ENCODE measurements around the gene VAV1.

Gene VAV1

DNA sequence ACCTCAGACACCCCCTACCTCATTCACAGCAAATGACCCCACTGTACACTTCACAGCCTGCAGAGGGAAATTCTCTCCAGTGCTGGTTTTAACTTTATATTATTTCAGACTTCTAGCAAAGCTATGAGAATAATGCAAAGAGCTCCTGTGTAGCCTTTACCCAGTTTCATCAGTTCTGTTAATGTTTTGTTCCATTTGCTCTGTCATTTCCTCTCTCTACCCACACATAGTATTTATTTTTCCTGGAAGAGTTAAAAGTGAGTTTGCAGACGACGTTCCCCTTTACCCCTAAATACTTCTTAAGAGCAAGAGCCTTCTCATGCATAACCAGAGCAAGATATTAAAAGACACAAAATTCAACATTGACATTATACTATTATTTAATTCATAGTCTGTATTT is 65.0 kb downstream of the VAV1 start (continued):
- TF ChIP-seq, protein P1, sequence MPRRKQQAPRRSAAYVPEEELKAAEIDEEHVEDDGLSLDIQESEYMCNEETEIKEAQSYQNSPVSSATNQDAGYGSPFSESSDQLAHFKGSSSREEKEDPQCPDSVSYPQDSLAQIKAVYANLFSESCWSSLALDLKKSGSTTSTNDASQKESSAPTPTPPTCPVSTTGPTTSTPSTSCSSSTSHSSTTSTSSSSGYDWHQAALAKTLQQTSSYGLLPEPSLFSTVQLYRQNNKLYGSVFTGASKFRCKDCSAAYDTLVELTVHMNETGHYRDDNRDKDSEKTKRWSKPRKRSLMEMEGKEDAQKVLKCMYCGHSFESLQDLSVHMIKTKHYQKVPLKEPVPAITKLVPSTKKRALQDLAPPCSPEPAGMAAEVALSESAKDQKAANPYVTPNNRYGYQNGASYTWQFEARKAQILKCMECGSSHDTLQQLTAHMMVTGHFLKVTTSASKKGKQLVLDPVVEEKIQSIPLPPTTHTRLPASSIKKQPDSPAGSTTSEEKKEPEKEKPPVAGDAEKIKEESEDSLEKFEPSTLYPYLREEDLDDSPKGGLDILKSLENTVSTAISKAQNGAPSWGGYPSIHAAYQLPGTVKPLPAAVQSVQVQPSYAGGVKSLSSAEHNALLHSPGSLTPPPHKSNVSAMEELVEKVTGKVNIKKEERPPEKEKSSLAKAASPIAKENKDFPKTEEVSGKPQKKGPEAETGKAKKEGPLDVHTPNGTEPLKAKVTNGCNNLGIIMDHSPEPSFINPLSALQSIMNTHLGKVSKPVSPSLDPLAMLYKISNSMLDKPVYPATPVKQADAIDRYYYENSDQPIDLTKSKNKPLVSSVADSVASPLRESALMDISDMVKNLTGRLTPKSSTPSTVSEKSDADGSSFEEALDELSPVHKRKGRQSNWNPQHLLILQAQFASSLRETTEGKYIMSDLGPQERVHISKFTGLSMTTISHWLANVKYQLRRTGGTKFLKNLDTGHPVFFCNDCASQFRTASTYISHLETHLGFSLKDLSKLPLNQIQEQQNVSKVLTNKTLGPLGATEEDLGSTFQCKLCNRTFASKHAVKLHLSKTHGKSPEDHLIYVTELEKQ (tag by site-specific recombination; IDR thresholded peaks at IDR 0.05; ENCODE audit: borderline replicate concordance) = no peak
- TF ChIP-seq ZNF560 (tag by site-specific recombination; IDR thresholded peaks at IDR 0.05; ENCODE audit: borderline replicate concordance) (no peak), ZNF610 (tag by site-specific recombination; IDR thresholded peaks at IDR 0.05; ENCODE audit: borderline replicate concordance) (no peak), SP3 (tag by site-specific recombination; IDR thresholded peaks at IDR 0.05) (no peak), ZNF354C (tag by site-specific recombination; IDR thresholded peaks at IDR 0.05; ENCODE audit: borderline replicate concordance, low read depth) (no peak), KLF9 (tag by site-specific recombination; IDR thresholded peaks at IDR 0.05; ENCODE audit: low read depth) (no peak), REPIN1 (tag by site-specific recombination; IDR thresholded peaks at IDR 0.05; ENCODE audit: low read depth) (no peak), FEZF1 (tag by site-specific recombination; IDR thresholded peaks at IDR 0.05) (no peak), ZNF785 (tag by site-specific recombination; IDR thresholded peaks at IDR 0.05) (no peak), ZNF175 (tag by site-specific recombination; IDR thresholded peaks at IDR 0.05) (no peak)
- TF ChIP-seq, protein P2, sequence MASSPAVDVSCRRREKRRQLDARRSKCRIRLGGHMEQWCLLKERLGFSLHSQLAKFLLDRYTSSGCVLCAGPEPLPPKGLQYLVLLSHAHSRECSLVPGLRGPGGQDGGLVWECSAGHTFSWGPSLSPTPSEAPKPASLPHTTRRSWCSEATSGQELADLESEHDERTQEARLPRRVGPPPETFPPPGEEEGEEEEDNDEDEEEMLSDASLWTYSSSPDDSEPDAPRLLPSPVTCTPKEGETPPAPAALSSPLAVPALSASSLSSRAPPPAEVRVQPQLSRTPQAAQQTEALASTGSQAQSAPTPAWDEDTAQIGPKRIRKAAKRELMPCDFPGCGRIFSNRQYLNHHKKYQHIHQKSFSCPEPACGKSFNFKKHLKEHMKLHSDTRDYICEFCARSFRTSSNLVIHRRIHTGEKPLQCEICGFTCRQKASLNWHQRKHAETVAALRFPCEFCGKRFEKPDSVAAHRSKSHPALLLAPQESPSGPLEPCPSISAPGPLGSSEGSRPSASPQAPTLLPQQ (tag by site-specific recombination; IDR thresholded peaks at IDR 0.05) = no peak

DNA sequence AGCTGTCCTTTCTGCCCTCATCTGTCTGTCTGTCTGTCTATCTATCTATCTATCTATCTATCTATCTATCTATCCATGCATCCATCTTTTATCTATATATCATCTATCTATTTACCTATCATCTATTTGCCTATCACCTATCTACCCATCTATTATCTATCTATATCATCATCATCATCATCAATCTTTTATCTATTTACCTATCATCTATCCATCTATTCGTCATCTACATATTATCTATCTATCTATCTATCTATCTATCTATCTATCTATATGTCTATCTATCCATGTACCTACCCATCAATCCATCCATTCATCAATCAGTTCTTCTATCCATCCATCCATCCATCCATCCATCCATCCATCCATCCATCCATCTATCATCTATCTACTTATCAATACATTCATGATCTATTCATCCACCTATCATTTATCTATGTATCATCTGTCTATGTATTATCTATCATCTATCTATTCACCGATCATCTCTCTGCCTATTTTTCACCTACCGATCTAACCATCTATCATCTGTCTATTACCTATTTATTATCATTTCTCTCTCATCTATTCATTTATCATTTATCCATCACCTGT is 65.7 kb downstream of the VAV1 start:
- Histone ChIP-seq H3K9me3 (ENCODE audit: control insufficient read depth, insufficient read depth, low read depth, low read length) (no peaks in the 10 kb centered on the region), H3K4me3 (ENCODE audit: low read depth, low read length) (no peak overlapping the region), H3K36me3 (ENCODE audit: control insufficient read depth in 2 of 2, insufficient read depth in 1 of 2, low read length in 2 of 2) (no peaks in the 10 kb centered on the region), H3K27ac (ENCODE audit: extremely low read depth, low read depth, low read length) (no peak overlapping the region), H3K4me1 (ENCODE audit: control insufficient read depth, insufficient read depth, low read length) (no peaks in the 10 kb centered on the region)
- ChIA-PET CTCF (interaction anchor here (0.6 kb wide), 1 partner anchor 446 kb away, joined by 3 read pairs; no protein-coding TSS in a partner anchor), POLR2A (no interaction called here)
- no peak for TF ChIP-seq ZSCAN23 (tag by site-specific recombination; IDR thresholded peaks at IDR 0.05)
- no peak for TF ChIP-seq IKZF3 (tag by site-specific recombination; IDR thresholded peaks at IDR 0.05)
- TF ChIP-seq, protein P3, sequence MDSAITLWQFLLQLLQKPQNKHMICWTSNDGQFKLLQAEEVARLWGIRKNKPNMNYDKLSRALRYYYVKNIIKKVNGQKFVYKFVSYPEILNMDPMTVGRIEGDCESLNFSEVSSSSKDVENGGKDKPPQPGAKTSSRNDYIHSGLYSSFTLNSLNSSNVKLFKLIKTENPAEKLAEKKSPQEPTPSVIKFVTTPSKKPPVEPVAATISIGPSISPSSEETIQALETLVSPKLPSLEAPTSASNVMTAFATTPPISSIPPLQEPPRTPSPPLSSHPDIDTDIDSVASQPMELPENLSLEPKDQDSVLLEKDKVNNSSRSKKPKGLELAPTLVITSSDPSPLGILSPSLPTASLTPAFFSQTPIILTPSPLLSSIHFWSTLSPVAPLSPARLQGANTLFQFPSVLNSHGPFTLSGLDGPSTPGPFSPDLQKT (IDR thresholded peaks at IDR 0.05; ENCODE audit: borderline replicate concordance, low read depth, low read length) = no peak
- TF ChIP-seq MZF1 (tag by site-specific recombination; IDR thresholded peaks at IDR 0.05; ENCODE audit: borderline replicate concordance) = no peak
- no peak for TF ChIP-seq KLF17 (tag by site-specific recombination; IDR thresholded peaks at IDR 0.05)
- TF ChIP-seq ZNF366 (tag by site-specific recombination; conservative IDR thresholded peaks at IDR 0.05) = peak; percentile 87
- peak; percentile 80 for TF ChIP-seq ZBTB17 (tag by site-specific recombination; IDR thresholded peaks at IDR 0.05)
- TF ChIP-seq, protein P2 (tag by site-specific recombination; IDR thresholded peaks at IDR 0.05) = no peak
- no peak for TF ChIP-seq ZNF354C (tag by site-specific recombination; IDR thresholded peaks at IDR 0.05; ENCODE audit: borderline replicate concordance, low read depth)

Data from HEK293 (cell line).